ENCODE results near the gene CTNNBL1.

CTNNBL1 gene

GRCh38 chr20:37669062-37669772, 24.6 kb upstream of the CTNNBL1 start:
- no peak for TF ChIP-seq CTCF (IDR thresholded peaks at IDR 0.05; ENCODE audit: low read length, missing control alignments)
- H3K4me3 ChIP-seq (replicated peaks; ENCODE audit: low read depth, low read length): no peak overlapping the region
- DNase-seq (ENCODE audit: low read depth): no peak

GRCh38 chr20:37669773-37670236, 24.0 kb upstream of the CTNNBL1 start:
- no peak overlapping the region for H3K4me3 ChIP-seq (replicated peaks; ENCODE audit: low read depth, low read length)
- TF ChIP-seq CTCF (IDR thresholded peaks at IDR 0.05; ENCODE audit: low read length, missing control alignments): no peak
- no peak for DNase-seq (ENCODE audit: low read depth)

GRCh38 chr20:37670351-37670791, 23.5 kb upstream of the CTNNBL1 start:
- H3K4me3 ChIP-seq (replicated peaks; ENCODE audit: low read depth, low read length): no peak overlapping the region
- no peak for DNase-seq (ENCODE audit: low read depth)
- TF ChIP-seq CTCF (IDR thresholded peaks at IDR 0.05; ENCODE audit: low read length, missing control alignments): no peak

- H3K4me3 ChIP-seq (replicated peaks; ENCODE audit: low read depth, low read length): no peak overlapping the region
- TF ChIP-seq CTCF (IDR thresholded peaks at IDR 0.05; ENCODE audit: low read length, missing control alignments): no peak
- DNase-seq (ENCODE audit: low read depth): no peak
Measured at GRCh38 chr20:37672143-37672542, 21.7 kb upstream of the CTNNBL1 start.

- no peak for TF ChIP-seq CTCF (IDR thresholded peaks at IDR 0.05; ENCODE audit: low read length, missing control alignments)
- H3K4me3 ChIP-seq (replicated peaks; ENCODE audit: low read depth, low read length): no peak overlapping the region
- no peak for DNase-seq (ENCODE audit: low read depth)
Measured at GRCh38 chr20:37673444-37673843, 20.4 kb upstream of the CTNNBL1 start.

GRCh38 chr20:37676440-37676839, 17.4 kb upstream of the CTNNBL1 start:
- no peak overlapping the region for H3K4me3 ChIP-seq (replicated peaks; ENCODE audit: low read depth, low read length)
- TF ChIP-seq CTCF (IDR thresholded peaks at IDR 0.05; ENCODE audit: low read length, missing control alignments): no peak

More at GRCh38 chr20:37676440-37676839, 17.4 kb upstream of the CTNNBL1 start:
- DNase-seq (ENCODE audit: low read depth): no peak
